Measurements from ENCODE around the gene EMP1.

The EMP1 gene

GRCh38 chr12:13177906-13178305, 18.6 kb upstream of the EMP1 start:
- in situ Hi-C loops (cut with HindIII; ENCODE audit: low sequenced_read_pairs): no loop called here
- H3K4me3 ChIP-seq (ENCODE audit: low read depth, low read length): no peak overlapping the region
- TF ChIP-seq CTCF (IDR thresholded peaks at IDR 0.05; ENCODE audit: low read depth, low read length, missing control alignments): no peak
- DNase-seq (ENCODE audit: low read depth): no peak

DNA sequence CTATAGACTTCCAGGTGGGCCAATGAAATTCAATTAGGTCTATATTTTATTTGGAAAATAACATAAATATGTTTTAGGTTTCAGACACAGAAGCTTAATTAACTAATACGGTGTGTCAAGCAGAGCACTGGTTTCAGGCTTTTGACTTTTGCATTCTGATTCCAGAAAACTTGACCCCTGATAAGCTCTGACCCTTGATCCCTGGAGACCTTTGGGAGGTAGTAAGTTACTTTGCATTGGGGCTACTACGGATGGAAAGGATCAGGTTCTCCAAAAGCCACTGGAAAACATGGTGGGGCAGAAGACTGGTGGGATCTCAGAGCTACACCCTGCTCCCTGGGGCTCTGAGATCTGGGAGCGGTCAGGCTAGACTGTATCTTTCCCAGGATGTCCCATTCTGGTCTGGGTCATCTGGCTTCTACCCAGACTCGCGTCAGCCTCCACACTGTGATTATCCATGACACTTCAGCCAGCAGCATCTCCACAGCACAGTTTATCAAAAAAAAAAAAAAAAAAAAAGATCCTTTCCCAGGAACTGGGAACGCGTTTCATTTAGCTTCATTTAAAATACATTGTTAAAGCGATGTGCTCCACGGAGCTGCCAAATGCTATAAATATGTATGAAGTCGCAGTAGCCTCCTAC, 17.8 kb upstream of the EMP1 start:
- no peak for TF ChIP-seq CTCF (IDR thresholded peaks at IDR 0.05; ENCODE audit: low read depth, low read length, missing control alignments)
- H3K4me3 ChIP-seq (ENCODE audit: low read depth, low read length): no peak overlapping the region
- in situ Hi-C loops (cut with HindIII; ENCODE audit: low sequenced_read_pairs): no loop called here

DNA sequence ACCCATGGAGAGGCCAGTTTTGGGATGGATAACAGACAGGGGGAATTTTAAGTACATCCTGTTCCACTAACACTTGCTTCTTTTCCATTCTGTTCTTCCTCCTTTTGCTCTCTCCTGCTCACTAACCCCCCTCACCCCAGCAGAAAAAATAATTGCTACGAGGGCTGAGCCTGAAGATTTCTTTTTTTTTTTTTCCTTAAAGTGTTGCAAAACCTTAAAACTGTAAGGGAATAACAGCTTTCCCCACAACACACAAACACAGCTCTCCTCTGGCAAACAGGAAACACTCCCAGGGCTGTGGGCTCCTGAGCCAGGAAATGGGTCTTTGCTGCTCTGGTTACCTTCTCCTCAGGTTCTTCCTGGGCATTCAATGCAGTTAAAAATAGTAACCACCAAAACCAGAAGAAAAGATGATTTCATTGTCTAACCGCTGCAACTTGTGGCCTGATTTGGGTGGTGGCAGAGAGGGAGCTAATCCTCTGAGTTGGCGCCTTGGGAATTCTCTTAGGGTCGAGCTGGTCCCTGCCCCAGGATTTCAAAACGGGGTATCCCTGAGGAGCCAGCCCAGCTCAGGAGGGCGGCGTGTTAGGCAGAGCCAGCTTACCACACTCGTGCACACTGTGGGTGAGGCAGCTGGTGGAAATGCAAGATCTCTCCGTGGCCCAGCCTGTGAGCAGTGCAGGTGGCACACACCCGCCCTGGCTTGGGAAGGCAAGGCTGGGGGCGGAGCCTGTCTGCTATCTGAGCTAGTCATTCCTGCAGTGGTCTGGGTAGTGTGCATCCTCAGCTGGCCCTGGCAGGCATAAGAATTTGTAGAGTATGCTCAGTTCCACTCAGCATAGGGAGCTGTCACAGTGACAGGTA, 17.1 kb upstream of the EMP1 start:
- in situ Hi-C loops (cut with HindIII; ENCODE audit: low sequenced_read_pairs): no loop called here
- TF ChIP-seq CTCF (IDR thresholded peaks at IDR 0.05; ENCODE audit: low read depth, low read length, missing control alignments): no peak
- DNase-seq (ENCODE audit: low read depth): no peak
- H3K4me3 ChIP-seq (ENCODE audit: low read depth, low read length): no peak overlapping the region

More for the DNA sequence above, 17.8 kb upstream of the EMP1 start:
- DNase-seq (ENCODE audit: low read depth): no peak

DNA sequence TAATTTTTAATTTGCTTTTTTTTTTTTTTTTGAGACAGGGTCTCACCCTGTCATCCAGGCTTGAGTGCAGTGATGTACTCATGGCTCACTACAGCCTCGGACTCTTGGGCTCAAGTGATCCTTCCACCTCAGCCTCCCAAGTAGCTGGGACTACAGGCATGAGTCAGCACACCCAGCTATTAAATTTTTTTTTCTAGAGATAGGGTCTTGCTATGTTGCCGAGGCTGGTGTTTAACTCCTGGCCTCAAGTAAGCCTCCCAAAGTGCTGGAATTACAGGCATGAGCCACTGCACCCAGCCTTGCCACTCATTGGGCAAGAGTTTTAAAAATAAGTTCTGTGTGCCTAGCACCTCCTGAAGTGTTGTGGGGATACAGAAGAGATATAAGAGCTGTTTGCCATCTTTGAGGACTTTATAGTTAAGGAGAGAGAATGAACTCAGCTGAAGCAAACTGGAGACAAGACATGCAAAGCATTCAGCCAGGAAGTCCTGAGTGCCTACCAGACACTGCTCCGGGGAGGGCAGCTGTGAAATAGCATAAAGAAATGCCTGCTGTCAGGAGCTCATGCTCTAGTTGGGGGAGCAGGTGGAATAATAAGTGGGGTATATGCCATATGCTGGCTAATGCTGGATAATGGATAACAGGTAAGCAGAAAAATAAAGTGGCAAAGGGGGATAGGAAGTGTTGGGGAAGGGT, 15.0 kb upstream of the EMP1 start:
- no peak overlapping the region for H3K4me3 ChIP-seq (ENCODE audit: low read depth, low read length)
- in situ Hi-C loops (cut with HindIII; ENCODE audit: low sequenced_read_pairs): no loop called here
- DNase-seq (ENCODE audit: low read depth): no peak
- no peak for TF ChIP-seq CTCF (IDR thresholded peaks at IDR 0.05; ENCODE audit: low read depth, low read length, missing control alignments)

DNA sequence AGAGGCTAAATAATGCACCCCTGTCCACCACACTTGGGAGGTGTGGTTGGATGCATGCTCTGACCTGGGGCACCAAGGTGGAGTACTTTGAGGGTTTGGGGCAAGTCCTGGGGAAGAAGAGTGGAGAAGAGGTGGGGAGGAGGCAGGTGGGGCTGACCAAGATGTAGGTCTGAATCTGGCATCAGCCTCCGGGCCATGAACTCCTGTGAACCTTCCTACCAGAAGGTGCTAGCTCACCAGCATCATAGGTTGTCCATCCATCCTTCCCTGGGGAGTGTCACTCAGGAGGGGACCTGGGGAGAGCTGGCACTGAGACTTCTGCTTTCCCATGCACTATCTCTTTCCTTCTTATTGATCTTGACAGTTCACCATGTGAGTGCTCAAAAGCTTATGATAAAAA, 13.6 kb upstream of the EMP1 start:
- DNase-seq (ENCODE audit: low read depth): no peak
- H3K4me3 ChIP-seq (ENCODE audit: low read depth, low read length): no peak overlapping the region
- no peak for TF ChIP-seq CTCF (IDR thresholded peaks at IDR 0.05; ENCODE audit: low read depth, low read length, missing control alignments)
- in situ Hi-C loops (cut with HindIII; ENCODE audit: low sequenced_read_pairs): no loop called here

DNA sequence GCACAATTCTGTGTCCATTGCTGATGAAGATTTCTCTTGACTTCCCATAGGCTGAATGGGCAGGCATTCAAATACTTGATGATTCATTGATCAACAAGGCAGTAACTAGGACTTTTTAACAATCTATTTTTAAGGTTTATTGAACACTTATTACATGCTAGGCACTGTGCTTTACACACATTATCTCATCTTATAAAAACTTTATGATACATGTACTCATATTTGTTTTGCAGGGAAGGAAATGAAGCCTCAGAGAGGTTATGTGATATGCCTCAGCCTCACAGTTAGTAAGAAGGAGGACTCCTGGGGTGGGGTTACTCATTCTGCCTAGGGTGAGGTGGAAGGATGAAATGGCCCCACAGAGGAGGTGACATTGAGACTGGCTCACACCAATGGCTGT, 12.9 kb upstream of the EMP1 start:
- TF ChIP-seq CTCF (IDR thresholded peaks at IDR 0.05; ENCODE audit: low read depth, low read length, missing control alignments): no peak
- no peak overlapping the region for H3K4me3 ChIP-seq (ENCODE audit: low read depth, low read length)
- in situ Hi-C loops (cut with HindIII; ENCODE audit: low sequenced_read_pairs): no loop called here
- DNase-seq (ENCODE audit: low read depth): no peak

Data from astrocyte of the cerebellum (primary cell).